GM18526 (cell line): Measurements from ENCODE around the gene RNF187.

ENCODE experiments used
- POLR2A ChIP-seq: IDR thresholded peaks from 3 replicates; pipeline ENCODE4 v1.6.1; 2011; ENCODE audit not compliant: insufficient read length; ENCODE audit errors: extremely low read depth

Gene RNF187

GRCh38 chr1:228456252-228457016 lies 30.7 kb upstream of the RNF187 start:
- no peak for TF ChIP-seq POLR2A

GRCh38 chr1:228457017-228457395 lies 30.2 kb upstream of the RNF187 start:
- TF ChIP-seq POLR2A: no peak

DNA sequence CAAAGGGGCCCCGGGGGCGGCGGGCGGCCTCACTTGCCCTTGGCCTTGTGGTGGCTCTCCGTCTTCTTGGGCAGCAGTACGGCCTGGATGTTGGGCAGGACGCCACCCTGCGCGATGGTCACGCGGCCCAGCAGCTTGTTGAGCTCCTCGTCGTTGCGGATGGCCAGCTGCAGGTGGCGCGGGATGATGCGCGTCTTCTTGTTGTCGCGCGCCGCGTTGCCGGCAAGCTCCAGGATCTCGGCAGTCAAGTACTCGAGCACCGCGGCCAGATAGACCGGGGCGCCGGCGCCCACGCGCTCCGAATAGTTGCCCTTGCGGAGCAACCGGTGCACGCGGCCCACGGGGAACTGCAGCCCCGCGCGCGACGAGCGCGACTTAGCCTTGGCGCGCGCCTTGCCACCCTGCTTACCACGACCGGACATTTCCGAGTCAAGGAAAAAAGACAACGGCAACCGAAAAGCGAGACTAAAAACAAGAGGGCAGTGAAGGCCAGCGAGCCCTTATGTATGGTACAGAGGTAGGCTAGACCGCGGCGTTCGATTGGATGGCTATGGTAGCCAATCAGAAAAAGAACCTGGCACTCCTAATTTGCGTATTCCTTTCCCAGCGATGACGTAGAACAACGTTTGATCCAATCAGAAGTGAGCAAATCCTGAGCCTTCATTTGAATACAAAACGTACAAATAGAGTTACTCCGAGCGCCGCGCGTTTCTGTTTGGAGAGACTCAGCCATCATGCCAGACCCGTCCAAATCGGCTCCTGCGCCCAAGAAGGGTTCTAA lies 29.6 kb upstream of the RNF187 start:
- TF ChIP-seq POLR2A: peak; percentile 79

- TF ChIP-seq POLR2A: peak; percentile 48
Measured at GRCh38 chr1:228459091-228459993, 27.8 kb upstream of the RNF187 start.

DNA sequence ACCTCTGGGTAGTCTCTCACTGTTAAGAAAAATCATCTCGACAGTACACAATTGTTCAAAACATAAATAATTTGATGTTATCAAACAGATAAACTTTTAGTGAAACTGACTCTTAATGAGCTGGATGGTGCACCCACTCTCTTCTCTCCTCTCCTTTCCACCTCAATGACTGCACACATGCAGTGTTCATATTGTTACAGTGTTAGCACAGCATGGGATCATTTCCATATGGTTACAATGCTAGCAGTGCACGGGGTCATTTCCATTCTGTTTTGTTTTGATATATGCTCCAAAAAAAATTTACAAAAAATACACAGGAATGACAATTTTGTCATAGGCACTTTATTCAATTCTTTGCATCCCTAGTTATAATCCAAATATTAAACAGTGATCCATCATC lies 26.4 kb upstream of the RNF187 start:
- no peak for TF ChIP-seq POLR2A

GRCh38 chr1:228462560-228462959 lies 24.6 kb upstream of the RNF187 start:
- no peak for TF ChIP-seq POLR2A

DNA sequence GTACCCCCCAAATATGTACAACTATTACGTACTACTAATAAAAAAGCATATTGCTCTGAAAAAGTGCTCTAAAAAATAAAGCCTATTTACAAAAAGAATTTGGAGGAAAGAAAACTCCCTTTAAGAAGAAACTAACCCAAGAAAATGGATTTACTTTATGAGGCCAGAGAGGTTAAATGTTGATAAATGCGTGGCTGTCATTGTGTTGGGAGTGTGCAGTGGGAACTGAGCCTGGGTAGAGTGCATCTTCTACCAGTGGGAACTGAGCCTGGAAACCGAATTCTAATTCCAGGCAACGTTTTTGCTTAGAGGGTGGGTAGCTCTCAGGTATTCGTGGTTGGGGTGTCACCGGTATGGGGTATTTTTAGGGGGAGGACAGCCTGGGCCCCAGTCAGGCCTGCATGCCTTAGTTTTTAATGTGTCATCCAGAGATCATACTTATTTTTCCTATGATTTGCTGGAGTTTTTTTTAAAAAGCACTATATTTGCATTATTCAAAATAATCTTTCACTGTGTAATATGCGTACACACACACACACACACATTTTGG lies 24.1 kb upstream of the RNF187 start:
- TF ChIP-seq POLR2A: no peak

- TF ChIP-seq POLR2A: no peak
Measured at GRCh38 chr1:228463559-228464455, 23.4 kb upstream of the RNF187 start.

DNA sequence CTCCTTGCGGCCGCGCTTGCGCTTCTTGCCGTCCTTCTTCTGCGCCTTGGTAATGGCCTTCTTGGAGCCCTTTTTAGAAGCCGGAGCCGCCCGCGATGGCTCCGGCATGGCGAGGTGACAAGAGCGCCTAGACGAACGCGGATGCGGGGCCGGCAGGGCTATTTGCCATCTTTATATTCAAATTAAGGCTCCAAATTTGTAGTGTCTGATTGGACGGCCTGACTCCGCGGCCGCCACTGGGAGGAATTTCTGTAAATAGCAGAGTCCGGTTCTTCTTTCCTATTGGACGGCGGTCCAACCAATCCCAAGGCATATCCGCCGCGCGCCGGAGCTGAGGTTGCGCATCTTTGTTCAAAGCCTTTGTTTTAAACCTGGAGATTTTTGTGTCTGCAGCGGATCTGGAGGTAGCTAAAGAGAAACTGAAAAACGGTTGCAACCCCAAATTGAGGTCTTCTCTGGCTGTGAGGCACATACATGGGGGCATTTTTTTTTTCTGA lies 22.6 kb upstream of the RNF187 start:
- TF ChIP-seq POLR2A: peak; percentile 56

DNA sequence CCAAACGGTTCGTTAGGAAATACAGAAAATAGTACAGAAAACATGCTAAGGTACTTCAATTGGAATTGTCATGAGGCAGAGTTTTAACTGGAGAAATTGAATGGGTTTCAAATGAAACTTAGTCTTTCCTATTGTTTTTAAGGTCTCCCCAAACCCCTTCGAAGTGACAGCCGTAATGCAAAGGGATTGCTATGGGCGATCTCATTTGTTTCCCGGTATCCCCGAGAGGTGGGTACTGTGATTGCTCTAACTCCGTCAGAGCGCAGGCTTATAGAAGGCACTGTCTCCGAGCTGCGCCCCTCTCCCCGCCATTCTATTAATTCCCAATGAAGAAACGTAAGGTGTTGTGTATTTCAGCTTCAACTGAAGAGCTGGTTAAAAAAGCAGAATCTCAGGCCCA lies 22.0 kb upstream of the RNF187 start:
- TF ChIP-seq POLR2A: no peak

GRCh38 chr1:228465571-228466146 lies 21.5 kb upstream of the RNF187 start:
- no peak for TF ChIP-seq POLR2A

DNA sequence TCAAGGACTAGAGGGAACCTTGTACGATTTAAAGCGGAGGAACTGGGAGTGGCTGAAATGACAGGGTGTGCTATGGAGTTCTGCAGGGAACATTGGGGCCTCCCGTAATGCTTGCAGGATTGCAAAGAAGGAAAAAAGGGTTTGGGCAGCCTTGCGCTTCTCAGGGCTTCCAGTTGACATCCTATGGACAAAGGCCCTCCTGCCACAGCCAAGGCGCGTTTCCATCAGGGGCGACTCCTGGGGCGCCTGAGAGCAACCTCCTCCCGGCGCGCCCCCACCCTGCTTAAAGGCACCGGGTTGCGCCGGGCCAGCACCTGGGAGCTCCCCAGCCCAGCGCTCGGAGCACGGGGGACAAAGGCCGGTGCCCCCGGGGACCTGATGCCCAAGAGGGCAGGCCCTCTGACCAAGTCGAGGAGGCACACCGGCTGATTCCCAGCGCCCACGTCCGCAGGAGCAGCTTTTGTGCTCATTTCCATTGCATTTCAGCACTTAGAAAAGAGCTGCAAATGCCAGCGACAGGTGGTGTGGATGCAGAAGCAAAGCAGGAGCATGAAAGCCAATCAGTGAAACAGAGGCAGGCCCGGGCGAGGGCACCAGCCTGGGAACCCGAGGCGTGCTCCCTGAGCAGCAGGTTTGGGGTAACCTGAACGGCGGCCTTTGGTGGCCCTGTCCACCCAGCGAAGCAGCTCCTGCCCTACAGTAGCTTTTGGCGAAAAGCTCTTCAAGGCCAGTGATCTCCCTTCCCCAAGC lies 17.6 kb upstream of the RNF187 start:
- TF ChIP-seq POLR2A: no peak

GRCh38 chr1:228471154-228471761 lies 15.9 kb upstream of the RNF187 start:
- no peak for TF ChIP-seq POLR2A
